ENCODE data around the gene ZNF524. TPM values are rescaled to one million over a fixed set of nuclear protein-coding genes. Genes with fewer than 3 reads are reported as not detected.

ZNF524 gene
- total and polyA plus RNA-seq, 10 of the 15 experiments (the other 5 are each of a cell fraction or from before 2014, with no cell fraction given), result 0.47 to 18.6 (median 12.4) TPM; not detected in 1

GRCh38 chr19:55588738-55589137, 11.3 kb upstream of the ZNF524 start:
- Histone ChIP-seq H3K4me3 (no peak overlapping the region), H3K9ac (ENCODE audit: control insufficient read depth, insufficient read depth, low read length) (no peak overlapping the region), H3K4me1 (ENCODE audit: control insufficient read depth, insufficient read depth, low read length) (peaks cover 5% of the 10 kb centered on the region), H3K27ac (ENCODE audit: control insufficient read depth, insufficient read depth) (no peak overlapping the region), H3K79me2 (ENCODE audit: control insufficient read depth, insufficient read depth, low read length) (no peaks in the 10 kb centered on the region), H3K4me2 (ENCODE audit: control insufficient read depth, insufficient read depth) (no peak overlapping the region), H4K20me1 (ENCODE audit: control insufficient read depth, insufficient read depth) (no peaks in the 10 kb centered on the region), H3K27me3 (replicated peaks in 1 of 2; ENCODE audit: control insufficient read depth in 2 of 2, insufficient read depth in 2 of 2, low read length in 1 of 2) (no peaks in the 10 kb centered on the region), H3K36me3 (ENCODE audit: control insufficient read depth in 2 of 2, insufficient read depth in 2 of 2, low read length in 1 of 2) (no peaks in the 10 kb centered on the region), H2AFZ (ENCODE audit: control insufficient read depth, low read depth, low read length) (no peak overlapping the region), H3K9me3 (replicated peaks; ENCODE audit: control insufficient read depth, insufficient read depth, low read length) (no peaks in the 10 kb centered on the region)
- ChIA-PET CTCF (interaction anchor here (1.2 to 1.6 kb wide), 2 partner anchors 10 to 121 kb away, joined by 3 to 4 read pairs; partner anchors contain the start of gene FIZ1), RAD21 (ENCODE audit: unreplicated experiment) (interaction anchor here (0.6 kb wide), 1 partner anchor 45 kb away, joined by 3 read pairs; no protein-coding TSS in a partner anchor), POLR2A (interaction anchor here (1.3 kb wide), 1 partner anchor 8 kb away, joined by 4 read pairs; the partner anchor contains the start of gene ZNF579), SMC1A (ENCODE audit: uncharacterized antibody, unreplicated experiment) (no interaction called here)
- DNase-seq (ENCODE audit: low read depth, low spot score), result no peak
- no TSS peak for BruUV-seq (replicated peaks)
- intact Hi-C loops (cut with micrococcal nuclease; ENCODE audit: unreplicated experiment), result no loop called here
- no peak for ATAC-seq
- no peak for FAIRE-seq
- WGBS (ENCODE audit: insufficient coverage, insufficient replicate concordance, low lambda C conversion rate, missing lambda C conversion rate), result 52% methylated on average over 8 of the region's 8 CpGs
- in situ Hi-C loops (cut with MboI), result no loop called here
- no peak for TF ChIP-seq ASH2L (IDR thresholded peaks at IDR 0.05; ENCODE audit: borderline replicate concordance, low read depth)
- TF ChIP-seq NR2F1 (conservative IDR thresholded peaks at IDR 0.05), result no peak
- no peak for TF ChIP-seq ETV6 (conservative IDR thresholded peaks at IDR 0.05 in 1 of 2, IDR thresholded peaks at IDR 0.05 in 1 of 2; ENCODE audit: borderline replicate concordance in 1 of 2, low read depth in 1 of 2)
- TF ChIP-seq NRF1 (conservative IDR thresholded peaks at IDR 0.05; ENCODE audit: low read depth, low read length), result no peak
- no peak for TF ChIP-seq MEF2A (IDR thresholded peaks at IDR 0.05; ENCODE audit: insufficient read depth, low read depth, low read length)
- no peak for TF ChIP-seq IKZF1 (conservative IDR thresholded peaks at IDR 0.05)
- TF ChIP-seq PAX5 (IDR thresholded peaks at IDR 0.05; ENCODE audit: borderline replicate concordance, low read depth, low read length), result no peak
- TF ChIP-seq CBX5 (IDR thresholded peaks at IDR 0.05; ENCODE audit: low read depth), result no peak
- TF ChIP-seq SP1 (IDR thresholded peaks at IDR 0.05; ENCODE audit: low read depth, low read length), result no peak
- no peak for TF ChIP-seq CREB1 (IDR thresholded peaks at IDR 0.05; ENCODE audit: low read depth)
- no peak for TF ChIP-seq BHLHE40 (IDR thresholded peaks at IDR 0.05; ENCODE audit: borderline replicate concordance in 1 of 2, low read depth in 2 of 2, low read length in 1 of 2)
- no peak for TF ChIP-seq CHD2 (IDR thresholded peaks at IDR 0.05; ENCODE audit: borderline replicate concordance, low read depth, low read length)
- TF ChIP-seq YY1 (IDR thresholded peaks at IDR 0.05; ENCODE audit: low read depth, low read length), result no peak
- TF ChIP-seq EP300 (IDR thresholded peaks at IDR 0.05; ENCODE audit: borderline replicate concordance in 1 of 2, control insufficient read depth in 1 of 2, low read depth in 2 of 2, low read length in 2 of 2), result no peak
- no peak for TF ChIP-seq ZNF24 (IDR thresholded peaks at IDR 0.05)
- no peak for TF ChIP-seq E2F4 (IDR thresholded peaks at IDR 0.05; ENCODE audit: low read depth, low read length)
- no peak for TF ChIP-seq MYB (IDR thresholded peaks at IDR 0.05; ENCODE audit: borderline replicate concordance, low read depth, low read length)
- no peak for TF ChIP-seq SPI1 (IDR thresholded peaks at IDR 0.05; ENCODE audit: borderline replicate concordance, insufficient read depth, low read depth, low read length)
- TF ChIP-seq KDM1A (IDR thresholded peaks at IDR 0.05; ENCODE audit: borderline replicate concordance), result no peak

All from GM12878 (cell line).